PC-3 (cell line): ENCODE data around the gene BDH1. TPM values are rescaled to one million over a fixed set of nuclear protein-coding genes. Genes with fewer than 3 reads are reported as not detected.

Experiments
- ATAC-seq: fragments of 200-7000 bp; cut with Tn5 transposase; 2 replicates; pipeline ENCODE4 v1.9.1; 2020; ENCODE audit warnings: mild to moderate bottlenecking, moderate library complexity
- BruUV-seq: library from RNA; stranded (reverse); fragments of 400-500 nt; replicated peaks from 2 replicates; lab custom pipeline; 2021; lab: Mats Ljungman, UMichigan
- CTCF ChIA-PET: fragments of 300-600 bp; sonication (Branson Sonifier 250); formaldehyde crosslinking; loops from one replicate; lab custom pipeline; 2022; ENCODE audit warnings: antibody characterized with exemption; lab: Charles Lee
- POLR2A ChIA-PET: fragments of 300-600 bp; sonication (Branson Sonifier 250); formaldehyde crosslinking; loops from one replicate; lab custom pipeline; 2022; ENCODE audit warnings: antibody characterized with exemption; ENCODE audit not compliant: unreplicated experiment; lab: Charles Lee
- DNase-seq: peaks from one replicate; pipeline ENCODE4 v3.0.0-alpha.2; 2015
- H2AFZ ChIP-seq: fragments of 300-600 bp; sonication (generic); 2 replicates; pipeline ENCODE4 v1.6.0; 2016; ENCODE audit warnings: antibody characterized with exemption, low read length
- H3F3A ChIP-seq: fragments of 300-600 bp; sonication (generic); one replicate; pipeline ENCODE4 v1.6.0; 2017; ENCODE audit warnings: antibody characterized with exemption, low read length, control low read depth, mild to moderate bottlenecking; ENCODE audit not compliant: unreplicated experiment
- H3K27ac ChIP-seq: fragments of 300-600 bp; sonication (generic); 2 replicates; pipeline ENCODE4 v1.5.1; 2016; ENCODE audit warnings: mild to moderate bottlenecking, low read length
- H3K27me3 ChIP-seq: fragments of 300-600 bp; sonication (generic); 2 replicates; pipeline ENCODE4 v1.6.1; 2016; ENCODE audit warnings: low read length, mixed read lengths
- H3K36me3 ChIP-seq: fragments of 300-600 bp; sonication (generic); 2 replicates; pipeline ENCODE4 v1.6.1; 2016; ENCODE audit warnings: low read depth, mixed run types, low read length, mixed read lengths
- H3K4me1 ChIP-seq: fragments of 300-600 bp; sonication (generic); 2 replicates; pipeline ENCODE4 v1.5.1; 2016; ENCODE audit warnings: low read length; ENCODE audit not compliant: insufficient read depth
- H3K4me2 ChIP-seq: fragments of 300-600 bp; sonication (generic); 2 replicates; pipeline ENCODE4 v1.6.0; 2016; ENCODE audit warnings: low read length
- H3K4me3 ChIP-seq: fragments of 300-600 bp; sonication (generic); 2 replicates; pipeline ENCODE4 v1.5.1; 2016; ENCODE audit warnings: mild to moderate bottlenecking, low read length, mixed read lengths
- H3K79me2 ChIP-seq: fragments of 300-600 bp; sonication (generic); 2 replicates; pipeline ENCODE4 v1.6.1; 2017; ENCODE audit warnings: low read length, mixed read lengths
- H3K9ac ChIP-seq: fragments of 300-600 bp; sonication (generic); 2 replicates; pipeline ENCODE4 v1.6.0; 2016; ENCODE audit warnings: mild to moderate bottlenecking, low read length
- H3K9me2 ChIP-seq: fragments of 300-600 bp; sonication (generic); replicated peaks from 2 replicates; pipeline ENCODE4 v1.6.1; 2016; ENCODE audit warnings: mixed run types, low read length, mixed read lengths
- H3K9me3 ChIP-seq: fragments of 300-600 bp; sonication (generic); 2 replicates; pipeline ENCODE4 v1.6.1; 2016; ENCODE audit warnings: low read length, mixed read lengths
- H4K20me1 ChIP-seq: fragments of 300-600 bp; sonication (generic); 2 replicates; pipeline ENCODE4 v1.6.1; 2016; ENCODE audit warnings: low read length, mixed read lengths
- EZH2 ChIP-seq: fragments of 300-600 bp; sonication (generic); IDR thresholded peaks from one replicate; pipeline ENCODE4 v1.6.1; 2017; ENCODE audit warnings: antibody characterized with exemption, mild to moderate bottlenecking, low read length; ENCODE audit not compliant: unreplicated experiment
- EZH2phosphoT487 ChIP-seq: fragments of 300-600 bp; sonication (generic); IDR thresholded peaks from 2 replicates; pipeline ENCODE4 v1.6.1; 2018; ENCODE audit warnings: mild to moderate bottlenecking, antibody characterized with exemption, low read length, borderline replicate concordance
- intact Hi-C: fragments of 100-400 bp; cut with micrococcal nuclease; formaldehyde crosslinking; loops from 2 replicates; pipeline ENCODE4 v1.9.0; 2023
- total RNA-seq: library from RNA; depleted of rRNA; stranded (reverse); fragments of >200 nt; gene quantifications from 2 replicates; pipeline ENCODE4 v1.2.3, GENCODE V29; 2014
- TF ChIP-seq, protein P1 (sequence below): fragments of 300-600 bp; sonication (generic); conservative IDR thresholded peaks from 2 replicates; pipeline ENCODE4 v1.5.1; 2017; ENCODE audit warnings: antibody characterized with exemption, low read depth, mild to moderate bottlenecking, low read length

The BDH1 gene
- total RNA-seq, 1 experiment from 2014 or later: 10.6 TPM

DNA sequence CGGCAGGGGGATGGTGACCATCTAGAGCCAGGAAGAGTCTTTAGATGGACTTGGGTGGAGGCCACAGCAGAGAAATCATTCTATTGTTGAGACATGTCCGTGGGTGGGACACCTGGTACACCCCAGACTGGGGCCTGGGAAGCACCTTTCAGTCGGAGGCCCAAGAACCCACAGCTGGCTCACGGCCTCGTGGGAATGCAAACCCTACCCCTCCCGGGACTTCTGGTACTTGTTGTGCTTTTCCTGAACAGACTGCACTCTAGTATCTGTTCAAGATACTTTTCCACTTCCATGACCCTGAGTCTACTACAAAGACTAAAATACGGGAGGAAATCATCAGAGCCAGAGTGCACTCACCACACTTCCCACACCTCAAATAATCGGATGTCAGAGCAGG lies 60.7 kb downstream of the BDH1 start:
- Histone ChIP-seq H3K9ac (no peak overlapping the region), H3K4me2 (no peak overlapping the region), H3K9me3 (no peaks in the 10 kb centered on the region), H3K27ac (no peak overlapping the region), H4K20me1 (no peaks in the 10 kb centered on the region), H2AFZ (no peak overlapping the region), H3K4me3 (no peak overlapping the region), H3K79me2 (no peaks in the 10 kb centered on the region), H3K36me3 (no peaks in the 10 kb centered on the region), H3K4me1 (peaks cover 19% of the 10 kb centered on the region), H3F3A (no peaks in the 10 kb centered on the region), H3K9me2 (no peaks in the 10 kb centered on the region), H3K27me3 (no peaks in the 10 kb centered on the region)
- ATAC-seq: no peak
- BruUV-seq: no TSS peak
- CTCF ChIA-PET: no interaction called here
- DNase-seq: no peak
- TF ChIP-seq EZH2 (no peak), EZH2phosphoT487 (no peak)
- TF ChIP-seq, protein P1, sequence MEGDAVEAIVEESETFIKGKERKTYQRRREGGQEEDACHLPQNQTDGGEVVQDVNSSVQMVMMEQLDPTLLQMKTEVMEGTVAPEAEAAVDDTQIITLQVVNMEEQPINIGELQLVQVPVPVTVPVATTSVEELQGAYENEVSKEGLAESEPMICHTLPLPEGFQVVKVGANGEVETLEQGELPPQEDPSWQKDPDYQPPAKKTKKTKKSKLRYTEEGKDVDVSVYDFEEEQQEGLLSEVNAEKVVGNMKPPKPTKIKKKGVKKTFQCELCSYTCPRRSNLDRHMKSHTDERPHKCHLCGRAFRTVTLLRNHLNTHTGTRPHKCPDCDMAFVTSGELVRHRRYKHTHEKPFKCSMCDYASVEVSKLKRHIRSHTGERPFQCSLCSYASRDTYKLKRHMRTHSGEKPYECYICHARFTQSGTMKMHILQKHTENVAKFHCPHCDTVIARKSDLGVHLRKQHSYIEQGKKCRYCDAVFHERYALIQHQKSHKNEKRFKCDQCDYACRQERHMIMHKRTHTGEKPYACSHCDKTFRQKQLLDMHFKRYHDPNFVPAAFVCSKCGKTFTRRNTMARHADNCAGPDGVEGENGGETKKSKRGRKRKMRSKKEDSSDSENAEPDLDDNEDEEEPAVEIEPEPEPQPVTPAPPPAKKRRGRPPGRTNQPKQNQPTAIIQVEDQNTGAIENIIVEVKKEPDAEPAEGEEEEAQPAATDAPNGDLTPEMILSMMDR: no peak
- intact Hi-C loops: no loop called here
- POLR2A ChIA-PET: no interaction called here

- no peaks in the 10 kb centered on the region for H3K9me2 ChIP-seq
- DNase-seq (peak; percentile 16), ATAC-seq (no peak)
- ChIA-PET CTCF (no interaction called here), POLR2A (interaction anchor here (0.6 kb wide), 1 partner anchor 15 kb away, joined by 11 read pairs; no protein-coding TSS in a partner anchor)
- H3K4me2 ChIP-seq: no peak overlapping the region
- H3K79me2 ChIP-seq: no peaks in the 10 kb centered on the region
- no peaks in the 10 kb centered on the region for H3K36me3 ChIP-seq
- H3K9ac ChIP-seq: no peak overlapping the region
- no TSS peak for BruUV-seq
- H3F3A ChIP-seq: no peaks in the 10 kb centered on the region
- peaks cover 19% of the 10 kb centered on the region for H3K4me1 ChIP-seq
- H3K4me3 ChIP-seq: no peak overlapping the region
- H4K20me1 ChIP-seq: no peaks in the 10 kb centered on the region
- no peaks in the 10 kb centered on the region for H3K27me3 ChIP-seq
- H3K27ac ChIP-seq: no peak overlapping the region
- no peaks in the 10 kb centered on the region for H3K9me3 ChIP-seq
- intact Hi-C loops: no loop called here
- H2AFZ ChIP-seq: no peak overlapping the region
- TF ChIP-seq EZH2 (no peak), EZH2phosphoT487 (no peak)
- TF ChIP-seq, protein P1: no peak
Observed at GRCh38 chr3:197494366-197495058, 61.3 kb downstream of the BDH1 start.

DNA sequence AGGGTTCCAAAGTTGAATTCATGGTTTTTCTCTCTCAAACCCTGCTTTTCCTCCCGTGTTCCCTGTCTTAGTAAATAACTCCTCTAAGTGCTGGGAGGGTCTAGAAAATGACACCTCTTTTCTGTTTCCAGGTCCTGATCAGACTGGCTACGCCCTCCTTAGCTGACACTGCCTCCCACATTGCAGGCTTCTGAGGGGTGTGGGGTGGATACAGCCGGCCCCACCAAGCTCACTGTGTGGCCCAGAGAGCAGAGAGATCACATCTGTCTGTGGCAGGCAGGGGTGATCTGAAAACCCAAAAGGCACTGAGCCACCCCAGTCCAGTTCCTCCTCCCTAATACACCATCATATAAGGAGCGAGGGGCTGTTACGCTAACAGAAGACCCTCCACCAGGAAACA lies 62.7 kb downstream of the BDH1 start:
- Histone ChIP-seq H3K27ac (no peak overlapping the region), H3K4me3 (no peak overlapping the region), H3F3A (no peaks in the 10 kb centered on the region), H3K27me3 (no peaks in the 10 kb centered on the region), H4K20me1 (no peaks in the 10 kb centered on the region), H3K9me3 (no peaks in the 10 kb centered on the region), H3K9me2 (no peaks in the 10 kb centered on the region), H3K4me2 (no peak overlapping the region), H2AFZ (no peak overlapping the region), H3K36me3 (no peaks in the 10 kb centered on the region), H3K79me2 (no peaks in the 10 kb centered on the region), H3K9ac (no peak overlapping the region), H3K4me1 (peaks cover 26% of the 10 kb centered on the region)
- no peak for TF ChIP-seq EZH2
- TF ChIP-seq EZH2phosphoT487: no peak
- TF ChIP-seq, protein P1: no peak
- ChIA-PET CTCF (no interaction called here), POLR2A (no interaction called here)
- DNase-seq (no peak), ATAC-seq (no peak)
- intact Hi-C loops: no loop called here
- no TSS peak for BruUV-seq
